ENCODE data around the gene IFNA1.

IFNA1 gene

DNA sequence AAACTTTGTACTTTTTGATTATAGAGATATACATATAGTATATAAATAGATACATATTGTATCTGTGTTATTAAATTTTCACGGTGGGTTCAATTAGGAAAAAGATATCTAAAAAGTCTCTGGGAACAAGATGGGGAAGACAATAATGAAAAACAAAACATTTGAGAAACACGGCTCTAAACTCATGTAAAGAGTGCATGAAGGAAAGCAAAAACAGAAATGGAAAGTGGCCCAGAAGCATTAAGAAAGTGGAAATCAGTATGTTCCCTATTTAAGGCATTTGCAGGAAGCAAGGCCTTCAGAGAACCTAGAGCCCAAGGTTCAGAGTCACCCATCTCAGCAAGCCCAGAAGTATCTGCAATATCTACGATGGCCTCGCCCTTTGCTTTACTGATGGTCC, at the start of gene IFNA1:
TSS of gene IFNA1 (plus strand) at position 301 of the 400 bp plus-strand sequence. CDS start at position 370, 69 bp downstream.
- no peak for DNase-seq (ENCODE audit: low read depth)
- TF ChIP-seq, protein P1, sequence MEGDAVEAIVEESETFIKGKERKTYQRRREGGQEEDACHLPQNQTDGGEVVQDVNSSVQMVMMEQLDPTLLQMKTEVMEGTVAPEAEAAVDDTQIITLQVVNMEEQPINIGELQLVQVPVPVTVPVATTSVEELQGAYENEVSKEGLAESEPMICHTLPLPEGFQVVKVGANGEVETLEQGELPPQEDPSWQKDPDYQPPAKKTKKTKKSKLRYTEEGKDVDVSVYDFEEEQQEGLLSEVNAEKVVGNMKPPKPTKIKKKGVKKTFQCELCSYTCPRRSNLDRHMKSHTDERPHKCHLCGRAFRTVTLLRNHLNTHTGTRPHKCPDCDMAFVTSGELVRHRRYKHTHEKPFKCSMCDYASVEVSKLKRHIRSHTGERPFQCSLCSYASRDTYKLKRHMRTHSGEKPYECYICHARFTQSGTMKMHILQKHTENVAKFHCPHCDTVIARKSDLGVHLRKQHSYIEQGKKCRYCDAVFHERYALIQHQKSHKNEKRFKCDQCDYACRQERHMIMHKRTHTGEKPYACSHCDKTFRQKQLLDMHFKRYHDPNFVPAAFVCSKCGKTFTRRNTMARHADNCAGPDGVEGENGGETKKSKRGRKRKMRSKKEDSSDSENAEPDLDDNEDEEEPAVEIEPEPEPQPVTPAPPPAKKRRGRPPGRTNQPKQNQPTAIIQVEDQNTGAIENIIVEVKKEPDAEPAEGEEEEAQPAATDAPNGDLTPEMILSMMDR (conservative IDR thresholded peaks at IDR 0.05; ENCODE audit: low read depth, low read length), result no peak
- H3K4me3 ChIP-seq (ENCODE audit: low read length), result no peak within 1 kb of the TSS

DNA sequence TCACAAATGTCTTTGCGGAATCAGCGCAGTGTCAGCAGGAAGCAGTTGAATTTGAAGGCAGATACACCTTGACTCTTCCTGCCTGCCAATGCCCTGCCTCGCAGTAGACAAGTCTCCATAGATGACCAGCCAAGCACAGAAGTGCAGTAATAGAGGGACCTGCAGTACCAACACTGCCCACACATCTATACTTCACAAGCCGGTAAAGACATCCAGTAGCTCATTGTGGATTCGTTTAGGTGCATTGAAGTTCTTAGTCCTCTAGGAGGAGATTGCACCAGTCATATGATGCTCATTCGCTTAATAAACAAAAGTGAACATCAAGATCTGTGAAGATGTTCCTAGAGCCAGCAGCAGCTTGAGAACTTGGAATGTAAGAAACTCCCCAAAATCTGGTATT, 48.0 kb upstream of the IFNA1 start:
- DNase-seq (ENCODE audit: low read depth), result no peak
- H3K4me3 ChIP-seq (ENCODE audit: low read length), result no peak overlapping the region
- TF ChIP-seq, protein P1 (conservative IDR thresholded peaks at IDR 0.05; ENCODE audit: low read depth, low read length), result peak; percentile 41

DNA sequence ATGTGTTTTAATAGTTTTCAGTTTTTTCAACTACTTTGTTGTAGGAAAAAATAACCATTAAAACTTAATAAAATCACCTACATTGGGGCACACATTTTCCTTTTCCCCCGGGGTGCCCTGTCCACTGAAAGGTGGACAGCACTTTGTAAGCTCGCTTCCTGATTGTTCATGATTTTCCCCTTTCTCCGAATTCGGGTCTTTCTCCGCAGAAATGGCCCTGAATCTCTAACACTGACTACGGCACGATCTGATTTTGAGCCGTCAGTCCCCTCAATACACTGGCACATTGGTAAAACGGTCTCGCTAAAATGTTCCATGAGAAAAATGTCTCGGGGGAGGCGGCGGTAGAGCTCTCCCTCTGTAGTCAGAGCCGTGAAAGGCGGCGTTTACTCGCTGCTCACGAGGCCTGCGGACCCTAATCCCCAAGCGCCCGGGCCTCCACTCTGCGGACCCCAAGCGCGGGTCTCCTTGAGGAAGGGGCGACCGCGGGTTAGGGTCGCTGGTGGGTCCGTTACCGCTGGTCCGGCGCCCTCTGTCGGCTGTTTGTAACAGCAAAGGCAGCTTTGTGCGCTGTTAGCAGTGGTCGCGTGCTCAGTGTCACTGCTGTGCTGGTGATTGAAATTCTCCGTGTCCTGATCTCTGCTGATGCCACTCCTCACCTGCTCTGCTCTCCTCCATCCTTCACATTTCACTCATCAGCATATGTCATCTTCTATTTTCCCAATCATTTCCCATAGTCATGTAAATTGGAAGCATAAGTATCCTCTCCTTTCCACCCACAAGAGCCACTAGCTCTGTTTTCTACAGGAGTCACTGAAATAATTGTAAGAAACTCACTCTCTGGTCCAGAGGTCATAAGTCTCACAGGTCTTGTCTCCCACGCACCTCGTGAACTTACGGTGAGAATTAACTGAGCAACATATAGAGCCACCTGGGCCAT, 44.2 kb upstream of the IFNA1 start:
- TF ChIP-seq, protein P1 (conservative IDR thresholded peaks at IDR 0.05; ENCODE audit: low read depth, low read length), result peak; percentile 89
- DNase-seq (ENCODE audit: low read depth), result no peak
- H3K4me3 ChIP-seq (ENCODE audit: low read length), result peak overlapping the region; percentile 58

GRCh38 chr9:21398955-21399489, 41.2 kb upstream of the IFNA1 start:
- DNase-seq (ENCODE audit: low read depth), result no peak
- H3K4me3 ChIP-seq (ENCODE audit: low read length), result no peak overlapping the region
- TF ChIP-seq, protein P1 (conservative IDR thresholded peaks at IDR 0.05; ENCODE audit: low read depth, low read length), result no peak

DNA sequence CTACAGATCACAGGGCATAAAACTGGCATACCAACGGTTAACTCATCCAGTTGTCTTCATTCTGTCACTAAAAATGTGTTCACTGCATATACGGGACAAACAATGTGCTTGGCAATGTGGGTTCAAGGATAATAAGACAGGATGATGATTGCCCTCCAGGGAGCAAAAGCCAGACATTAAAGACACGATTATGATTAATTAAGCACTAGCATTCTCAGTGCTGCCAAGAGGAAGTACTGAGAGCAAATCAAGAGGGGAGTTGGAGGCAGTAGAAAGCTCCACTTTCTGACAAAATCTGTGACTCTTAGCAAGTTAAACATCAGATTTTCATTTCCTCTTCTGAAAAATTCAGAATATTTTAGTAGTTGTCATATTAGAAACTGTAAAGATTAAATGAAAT, 40.3 kb upstream of the IFNA1 start:
- no peak overlapping the region for H3K4me3 ChIP-seq (ENCODE audit: low read length)
- TF ChIP-seq, protein P1 (conservative IDR thresholded peaks at IDR 0.05; ENCODE audit: low read depth, low read length), result no peak
- DNase-seq (ENCODE audit: low read depth), result no peak

- no peak for DNase-seq (ENCODE audit: low read depth)
- H3K4me3 ChIP-seq (ENCODE audit: low read length), result peak overlapping the region; percentile 65
- TF ChIP-seq, protein P1 (conservative IDR thresholded peaks at IDR 0.05; ENCODE audit: low read depth, low read length), result no peak
Observed at GRCh38 chr9:21402386-21403251, 37.6 kb upstream of the IFNA1 start.
